Osteoblast (primary cell): ENCODE data around the gene RET. TPM values are rescaled to one million over a fixed set of nuclear protein-coding genes. Genes with fewer than 3 reads are reported as not detected.

Source experiments
- DNase-seq: peaks from one replicate; pipeline ENCODE4 v3.0.0; 2011; ENCODE audit warnings: low spot score, mixed read lengths; ENCODE audit not compliant: insufficient read length; ENCODE audit errors: missing footprints
- H2AFZ ChIP-seq: 2 replicates; pipeline ENCODE4 v1.6.0; 2011; ENCODE audit warnings: mild to moderate bottlenecking, low read length
- H3K27ac ChIP-seq: 2 replicates; pipeline ENCODE4 v1.5.1; 2011; ENCODE audit warnings: mild to moderate bottlenecking, low read depth, low read length, moderate library complexity
- H3K27me3 ChIP-seq: 2 replicates; pipeline ENCODE4 v1.6.0; 2012; ENCODE audit warnings: mild to moderate bottlenecking, control low read depth, inconsistent platforms, low read length, moderate library complexity; ENCODE audit not compliant: insufficient read depth
- H3K36me3 ChIP-seq: 2 replicates; pipeline ENCODE4 v1.5.1; 2011; ENCODE audit warnings: mild to moderate bottlenecking, low read length, control low read depth, moderate library complexity; ENCODE audit not compliant: insufficient read depth
- H3K4me1 ChIP-seq: 2 replicates; pipeline ENCODE4 v1.5.1; 2011; ENCODE audit warnings: mild to moderate bottlenecking, low read length, control low read depth, moderate library complexity; ENCODE audit not compliant: insufficient read depth
- H3K4me2 ChIP-seq: 2 replicates; pipeline ENCODE4 v1.6.0; 2011; ENCODE audit warnings: mild to moderate bottlenecking, low read length; ENCODE audit not compliant: insufficient read depth
- H3K4me3 ChIP-seq: fragments of 200-600 bp; sonication (generic); 3 replicates; pipeline ENCODE4 v1.5.1; 2012; ENCODE audit warnings: mild to moderate bottlenecking, low read length, inconsistent platforms; ENCODE audit not compliant: insufficient read depth
- H3K79me2 ChIP-seq: 2 replicates; pipeline ENCODE4 v1.6.0; 2012; ENCODE audit warnings: mild to moderate bottlenecking, low read length, control low read depth, inconsistent platforms; ENCODE audit not compliant: insufficient read depth
- H3K9me3 ChIP-seq: 2 replicates; pipeline ENCODE4 v1.5.1; 2011; ENCODE audit warnings: low read depth, low read length, control low read depth
- H4K20me1 ChIP-seq: 2 replicates; pipeline ENCODE4 v1.6.0; 2012; ENCODE audit warnings: mild to moderate bottlenecking, low read length, control low read depth; ENCODE audit not compliant: insufficient read depth
- total RNA-seq: library from RNA; depleted of rRNA; stranded (reverse); fragments of >200 nt; gene quantifications from 2 replicates; pipeline ENCODE4 v1.2.3, GENCODE V29; 2012
- TF ChIP-seq, protein P1 (sequence below): IDR thresholded peaks from 2 replicates; pipeline ENCODE4 v1.5.1; 2011; ENCODE audit warnings: mild to moderate bottlenecking, low read depth, low read length, moderate library complexity; ENCODE audit errors: extremely low read depth

Gene RET
- total RNA-seq, 1 donor, result under 0.01 TPM

DNA sequence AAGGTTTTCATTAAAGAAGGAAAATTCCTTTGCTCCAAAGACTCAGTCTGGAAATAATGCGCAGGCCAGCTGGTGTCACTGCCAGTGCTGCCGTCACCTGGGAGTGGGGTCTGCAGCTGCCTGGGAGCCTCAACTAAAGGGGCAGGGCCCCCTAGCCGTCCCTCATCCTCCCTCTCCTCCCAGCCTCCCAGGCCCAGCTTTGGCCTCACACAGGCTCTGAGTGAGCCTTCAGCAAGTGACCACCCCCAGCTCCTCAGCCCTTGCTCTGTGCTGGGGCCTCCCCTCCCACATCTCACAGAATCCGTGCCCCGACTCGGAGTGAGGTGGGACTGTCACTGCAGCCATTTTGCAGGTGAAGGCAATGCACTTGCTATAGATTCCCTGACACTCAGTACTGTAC is 11.1 kb upstream of the RET start:
- DNase-seq, result peak; percentile 37
- Histone ChIP-seq H3K79me2 (no peaks in the 10 kb centered on the region), H3K4me2 (no peak overlapping the region), H3K27me3 (peaks cover 2% of the 10 kb centered on the region), H3K27ac (no peak overlapping the region), H2AFZ (no peak overlapping the region), H3K36me3 (no peaks in the 10 kb centered on the region), H3K4me3 (no peak overlapping the region), H3K4me1 (no peaks in the 10 kb centered on the region), H4K20me1 (no peaks in the 10 kb centered on the region), H3K9me3 (no peaks in the 10 kb centered on the region)
- TF ChIP-seq, protein P1, sequence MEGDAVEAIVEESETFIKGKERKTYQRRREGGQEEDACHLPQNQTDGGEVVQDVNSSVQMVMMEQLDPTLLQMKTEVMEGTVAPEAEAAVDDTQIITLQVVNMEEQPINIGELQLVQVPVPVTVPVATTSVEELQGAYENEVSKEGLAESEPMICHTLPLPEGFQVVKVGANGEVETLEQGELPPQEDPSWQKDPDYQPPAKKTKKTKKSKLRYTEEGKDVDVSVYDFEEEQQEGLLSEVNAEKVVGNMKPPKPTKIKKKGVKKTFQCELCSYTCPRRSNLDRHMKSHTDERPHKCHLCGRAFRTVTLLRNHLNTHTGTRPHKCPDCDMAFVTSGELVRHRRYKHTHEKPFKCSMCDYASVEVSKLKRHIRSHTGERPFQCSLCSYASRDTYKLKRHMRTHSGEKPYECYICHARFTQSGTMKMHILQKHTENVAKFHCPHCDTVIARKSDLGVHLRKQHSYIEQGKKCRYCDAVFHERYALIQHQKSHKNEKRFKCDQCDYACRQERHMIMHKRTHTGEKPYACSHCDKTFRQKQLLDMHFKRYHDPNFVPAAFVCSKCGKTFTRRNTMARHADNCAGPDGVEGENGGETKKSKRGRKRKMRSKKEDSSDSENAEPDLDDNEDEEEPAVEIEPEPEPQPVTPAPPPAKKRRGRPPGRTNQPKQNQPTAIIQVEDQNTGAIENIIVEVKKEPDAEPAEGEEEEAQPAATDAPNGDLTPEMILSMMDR, result no peak

DNA sequence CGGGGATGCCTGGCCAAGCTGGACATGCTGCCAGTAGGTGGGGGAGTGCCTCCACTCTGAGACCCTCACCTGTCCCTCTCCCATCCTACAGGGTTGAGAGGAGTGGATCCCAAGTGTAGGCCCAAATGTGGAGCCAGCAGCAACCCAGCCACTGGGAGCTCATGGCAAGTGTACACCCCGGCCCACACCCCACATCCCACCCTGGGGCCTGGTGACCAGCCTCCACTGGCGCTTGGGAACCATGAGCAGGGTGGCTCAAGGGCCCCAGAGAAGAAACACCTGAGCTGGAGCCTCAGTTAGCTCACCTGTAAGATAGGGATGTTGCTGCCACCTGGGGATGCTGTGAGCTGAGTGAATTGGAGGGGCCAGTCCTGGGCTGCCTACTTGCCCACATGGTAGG is 10.4 kb upstream of the RET start:
- H3K9me3 ChIP-seq, result no peaks in the 10 kb centered on the region
- H3K27me3 ChIP-seq, result peaks cover 2% of the 10 kb centered on the region
- no peaks in the 10 kb centered on the region for H4K20me1 ChIP-seq
- H3K4me2 ChIP-seq, result no peak overlapping the region
- peak; percentile 71 for DNase-seq
- TF ChIP-seq, protein P1, result no peak
- H2AFZ ChIP-seq, result no peak overlapping the region
- no peak overlapping the region for H3K4me3 ChIP-seq
- no peaks in the 10 kb centered on the region for H3K36me3 ChIP-seq
- no peaks in the 10 kb centered on the region for H3K4me1 ChIP-seq
- no peak overlapping the region for H3K27ac ChIP-seq
- H3K79me2 ChIP-seq, result no peaks in the 10 kb centered on the region

DNA sequence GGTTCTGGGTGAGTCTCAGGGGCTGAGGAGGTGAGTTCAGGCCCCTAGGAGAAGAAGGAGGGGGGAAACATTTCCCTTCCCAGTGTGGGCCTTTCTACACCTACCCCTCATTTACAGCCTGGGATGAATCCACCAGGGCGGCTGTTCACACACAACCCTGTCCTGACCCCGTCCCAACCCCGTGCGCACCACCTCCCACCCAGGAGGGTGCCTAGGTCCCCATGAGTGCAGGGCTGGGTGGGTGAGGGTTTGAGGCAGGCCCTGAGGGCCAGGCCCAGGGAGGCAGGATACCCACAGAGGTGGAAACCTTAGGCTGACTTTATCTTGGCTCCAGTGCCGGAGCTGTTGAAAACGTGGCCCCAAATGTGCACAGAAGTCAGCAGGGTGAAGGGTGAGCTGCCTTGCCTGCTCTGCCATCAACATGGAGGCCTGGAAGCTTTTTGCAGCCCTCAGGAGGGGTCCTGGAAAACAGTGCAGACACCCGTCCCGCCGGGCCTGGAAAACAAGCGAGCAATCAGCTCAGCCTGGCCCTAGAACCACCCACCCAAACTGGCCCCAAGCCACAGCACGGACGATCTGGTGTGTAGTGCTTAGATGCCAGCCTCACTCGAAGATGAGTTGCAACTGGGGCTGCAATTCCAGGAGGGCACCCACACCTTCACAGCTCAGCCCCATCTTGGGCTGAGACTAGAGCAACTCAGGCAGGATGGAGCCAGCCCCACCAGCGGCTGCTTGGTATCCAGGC is 9.3 kb upstream of the RET start:
- DNase-seq, result peak; percentile 58
- Histone ChIP-seq H3K4me2 (no peak overlapping the region), H4K20me1 (no peaks in the 10 kb centered on the region), H3K9me3 (no peaks in the 10 kb centered on the region), H3K27me3 (peaks cover 2% of the 10 kb centered on the region), H3K79me2 (no peaks in the 10 kb centered on the region), H3K36me3 (no peaks in the 10 kb centered on the region), H2AFZ (no peak overlapping the region), H3K27ac (no peak overlapping the region), H3K4me3 (no peak overlapping the region), H3K4me1 (no peaks in the 10 kb centered on the region)
- TF ChIP-seq, protein P1, result no peak

DNA sequence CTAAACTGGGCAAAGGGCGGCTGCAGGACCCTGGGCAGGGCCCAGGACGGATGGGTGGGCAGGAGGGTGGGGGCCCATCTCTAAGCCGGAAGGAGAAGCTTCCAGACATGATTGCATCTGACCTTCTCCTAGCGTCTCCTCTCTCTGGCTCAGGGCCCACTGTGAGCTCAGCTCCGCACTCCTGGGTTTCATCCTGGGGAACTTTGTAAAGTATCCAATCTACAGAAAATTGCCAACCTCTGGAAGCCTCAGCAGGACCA is 8.8 kb upstream of the RET start:
- DNase-seq, result peak; percentile 68
- H3K36me3 ChIP-seq, result no peaks in the 10 kb centered on the region
- no peaks in the 10 kb centered on the region for H3K9me3 ChIP-seq
- H4K20me1 ChIP-seq, result no peaks in the 10 kb centered on the region
- H2AFZ ChIP-seq, result no peak overlapping the region
- H3K27ac ChIP-seq, result no peak overlapping the region
- H3K4me1 ChIP-seq, result no peaks in the 10 kb centered on the region
- TF ChIP-seq, protein P1, result no peak
- no peak overlapping the region for H3K4me2 ChIP-seq
- H3K4me3 ChIP-seq, result no peak overlapping the region
- peaks cover 2% of the 10 kb centered on the region for H3K27me3 ChIP-seq
- H3K79me2 ChIP-seq, result no peaks in the 10 kb centered on the region
